ENCODE data around the gene ZFY.
"Not testable (repeated sequence)": the region's sequence is repeated elsewhere in the genome, so short reads cannot be mapped to it uniquely, and the experiment has no call there.

The ZFY gene

DNA sequence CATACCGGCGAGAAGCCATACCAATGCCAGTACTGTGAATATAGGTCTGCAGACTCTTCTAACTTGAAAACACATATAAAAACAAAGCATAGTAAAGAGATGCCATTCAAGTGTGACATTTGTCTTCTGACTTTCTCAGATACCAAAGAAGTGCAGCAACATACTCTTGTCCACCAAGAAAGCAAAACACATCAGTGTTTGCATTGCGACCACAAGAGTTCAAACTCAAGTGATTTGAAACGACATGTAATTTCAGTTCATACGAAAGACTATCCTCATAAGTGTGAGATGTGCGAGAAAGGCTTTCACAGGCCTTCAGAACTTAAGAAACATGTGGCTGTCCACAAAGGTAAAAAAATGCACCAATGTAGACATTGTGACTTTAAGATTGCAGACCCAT is 44.1 kb downstream of the ZFY start:
- DNase-seq = no peak

DNA sequence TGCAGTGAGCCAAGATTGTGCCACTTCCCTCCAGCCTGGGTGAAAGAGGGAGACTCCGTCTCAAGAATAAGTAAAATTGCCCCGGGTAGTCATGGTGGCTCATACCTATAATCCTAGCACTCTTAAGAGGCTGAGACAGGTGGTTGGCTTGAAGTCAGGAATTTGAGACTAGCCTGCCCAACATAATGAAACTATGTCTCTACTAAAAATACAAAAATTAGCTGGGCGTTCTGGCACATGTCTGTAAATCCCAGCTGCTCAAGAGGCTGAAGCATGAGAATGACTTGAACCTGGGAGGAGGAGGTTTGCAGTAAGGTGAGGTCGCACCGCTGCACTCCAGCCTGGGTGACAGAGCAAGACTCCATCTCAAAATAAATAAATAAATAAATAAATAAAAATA is 49.3 kb downstream of the ZFY start:
- DNase-seq = no peak

DNA sequence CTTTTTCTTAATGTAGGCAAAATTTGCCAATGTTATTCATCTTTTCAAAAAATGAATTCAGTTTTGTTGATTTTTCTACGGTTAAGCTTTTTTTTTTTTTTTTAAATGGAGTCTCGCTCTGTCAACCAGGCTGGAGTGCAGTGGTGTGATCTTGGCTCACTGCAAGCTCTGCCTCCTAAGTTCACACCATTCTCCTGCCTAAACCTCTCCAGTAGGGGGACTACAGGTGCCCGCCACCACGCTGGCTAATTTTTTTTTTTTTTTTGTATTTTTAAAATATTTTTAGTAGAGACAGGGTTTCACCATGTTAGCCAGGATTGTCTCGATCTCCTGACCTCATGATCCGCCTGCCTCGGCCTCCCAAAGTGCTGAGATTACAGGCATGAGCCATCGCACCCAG is 52.0 kb downstream of the ZFY start:
- not testable (repeated sequence) for DNase-seq

DNA sequence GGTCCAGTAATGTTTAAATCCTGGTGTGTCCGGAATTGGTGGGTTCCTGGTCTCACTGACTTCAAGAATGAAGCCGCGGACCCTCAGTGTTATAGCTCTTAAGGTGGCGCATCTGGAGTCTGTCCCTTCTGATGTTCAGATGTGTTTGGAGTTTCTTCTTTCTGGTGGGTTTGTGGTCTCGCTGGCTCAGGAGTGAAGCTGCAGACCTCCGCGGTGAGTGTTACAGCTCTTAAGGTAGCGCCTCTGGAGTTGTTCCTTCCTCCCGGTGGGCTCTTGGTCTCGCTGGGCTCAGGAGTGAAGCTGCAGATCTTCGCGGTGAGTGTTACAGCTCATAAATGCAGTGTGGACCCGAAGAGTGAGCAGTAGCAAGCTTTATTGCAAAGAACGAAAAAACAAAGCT is 62.2 kb downstream of the ZFY start:
- DNase-seq = not testable (repeated sequence)

DNA sequence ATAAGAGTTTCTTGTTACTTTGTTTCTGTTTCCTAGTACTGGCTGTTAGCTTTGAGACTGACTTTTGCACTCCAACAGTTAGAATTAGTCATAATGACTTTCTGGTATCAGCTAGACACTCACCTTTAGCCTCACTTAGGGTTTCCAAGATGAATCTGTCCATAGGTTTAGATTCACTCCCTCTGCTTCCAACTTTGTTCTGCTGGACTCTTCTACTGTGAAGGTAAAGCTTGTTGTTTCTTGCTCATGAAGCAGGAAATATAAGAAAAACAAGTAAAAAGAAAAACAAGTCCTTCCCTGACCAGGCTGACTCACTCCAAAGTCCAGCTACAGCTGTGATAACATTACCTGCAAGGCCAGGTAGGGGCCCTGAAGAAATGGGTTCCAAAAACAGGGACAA is 67.0 kb downstream of the ZFY start:
- no peak for DNase-seq

DNA sequence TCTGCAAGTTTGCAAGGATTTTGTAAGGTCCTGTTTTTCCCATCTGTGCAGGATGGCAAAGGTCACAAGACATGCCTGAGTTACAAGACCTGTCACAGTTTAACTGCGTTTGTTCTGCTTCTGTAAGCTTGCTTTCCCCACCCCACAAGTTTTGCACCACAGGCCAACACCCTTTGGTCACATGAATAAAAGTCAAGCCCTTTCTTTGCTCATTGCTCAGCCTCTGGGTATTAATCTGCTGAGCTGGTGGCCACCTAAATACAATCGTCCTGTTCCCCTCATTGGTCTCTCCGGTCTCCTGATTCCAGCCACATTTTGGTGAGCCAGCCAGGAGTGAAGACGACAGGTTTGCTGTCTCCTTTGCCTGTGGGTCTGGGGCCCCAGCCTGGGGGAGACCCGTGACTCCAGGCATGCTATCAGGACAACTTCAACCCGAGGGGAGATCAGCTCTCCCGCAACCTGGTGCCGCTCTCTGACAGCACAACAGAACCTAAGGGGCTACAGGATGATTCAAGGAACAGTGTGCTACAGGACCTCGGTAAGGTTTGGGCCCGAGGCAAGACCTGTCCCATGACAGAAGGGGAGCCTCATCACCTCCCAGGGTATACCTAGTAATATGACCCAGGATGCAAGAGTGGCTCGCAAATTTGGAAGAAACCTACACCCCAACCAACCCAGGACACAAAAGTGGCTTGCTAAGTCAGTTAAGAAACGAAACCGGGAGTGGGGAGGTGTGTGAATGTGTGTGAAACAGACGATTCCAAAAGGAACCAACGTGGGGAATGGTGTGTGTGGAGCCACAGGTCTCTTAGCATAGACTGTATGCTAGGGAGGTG is 67.7 kb downstream of the ZFY start:
- DNase-seq = peak; percentile 61

DNA sequence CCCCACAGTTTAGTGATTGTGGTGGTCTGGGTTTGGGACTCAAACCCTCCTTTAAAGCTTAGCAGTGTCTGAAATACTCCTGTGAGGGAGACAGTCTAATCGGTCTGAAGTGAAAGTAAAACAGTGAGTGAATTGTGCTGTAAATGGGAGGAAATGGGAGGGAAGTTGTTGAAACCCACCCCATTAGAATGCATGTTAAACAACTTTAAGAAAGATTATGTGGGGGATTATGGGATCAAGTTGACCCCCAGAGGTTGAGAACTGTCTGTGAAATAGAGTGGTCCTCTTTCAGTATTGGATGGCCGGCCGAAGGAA is 68.3 kb downstream of the ZFY start:
- peak; percentile 18 for DNase-seq

DNA sequence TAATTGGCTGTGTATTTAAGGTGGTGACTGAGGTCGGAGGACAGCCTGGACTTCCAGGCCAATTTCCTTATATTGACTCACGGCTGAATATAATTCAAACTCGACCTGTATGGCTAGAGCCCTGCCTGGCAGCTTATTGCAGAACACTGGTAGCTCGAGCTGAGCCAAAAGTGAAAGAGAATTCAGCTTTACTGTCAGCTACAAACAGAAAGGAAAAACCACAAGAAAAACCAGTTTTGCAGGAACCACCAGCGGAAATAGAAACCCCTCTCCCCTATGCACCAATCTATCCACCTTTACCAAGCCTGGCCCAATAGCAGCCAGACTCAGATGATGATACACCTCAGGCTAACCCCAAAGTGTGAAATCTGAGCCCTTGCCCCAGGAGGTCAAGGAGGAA is 68.7 kb downstream of the ZFY start:
- DNase-seq = peak; percentile 1

DNA sequence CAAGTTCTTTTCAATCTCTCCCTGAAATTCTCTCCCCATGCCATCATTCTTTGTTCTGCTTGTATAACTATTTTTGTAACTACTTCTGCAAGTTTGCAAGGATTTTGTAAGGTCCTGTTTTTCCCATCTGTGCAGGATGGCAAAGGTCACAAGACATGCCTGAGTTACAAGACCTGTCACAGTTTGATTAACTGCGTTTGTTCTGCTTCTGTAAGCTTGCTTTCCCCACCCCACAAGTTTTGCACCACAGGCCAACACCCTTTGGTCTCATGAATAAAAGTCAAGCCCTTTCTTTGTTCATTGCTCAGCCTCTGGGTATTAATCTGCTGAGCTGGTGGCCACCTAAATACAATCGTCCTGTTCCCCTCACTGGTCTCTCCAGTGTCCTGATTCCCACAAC is 70.8 kb downstream of the ZFY start:
- peak; percentile 67 for DNase-seq

DNA sequence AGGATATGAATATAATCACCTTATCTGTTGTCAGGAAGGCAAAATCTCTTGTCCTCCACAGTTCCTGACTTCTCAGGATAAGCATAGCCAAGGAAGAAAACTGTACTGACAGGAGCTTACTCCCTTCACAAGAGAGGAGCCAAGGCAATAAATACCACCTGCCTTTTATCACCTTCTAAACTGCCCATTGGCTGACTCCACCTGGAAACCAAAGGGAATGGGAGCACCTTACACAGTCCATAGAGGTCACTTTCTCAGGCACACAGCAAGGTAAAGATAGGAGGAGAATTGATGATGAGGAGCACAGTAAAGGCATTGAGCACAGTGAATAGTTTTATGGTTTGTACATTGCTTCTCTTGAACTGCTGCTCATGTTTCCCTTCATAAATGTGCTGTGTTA is 72.8 kb downstream of the ZFY start:
- no peak for DNase-seq

DNA sequence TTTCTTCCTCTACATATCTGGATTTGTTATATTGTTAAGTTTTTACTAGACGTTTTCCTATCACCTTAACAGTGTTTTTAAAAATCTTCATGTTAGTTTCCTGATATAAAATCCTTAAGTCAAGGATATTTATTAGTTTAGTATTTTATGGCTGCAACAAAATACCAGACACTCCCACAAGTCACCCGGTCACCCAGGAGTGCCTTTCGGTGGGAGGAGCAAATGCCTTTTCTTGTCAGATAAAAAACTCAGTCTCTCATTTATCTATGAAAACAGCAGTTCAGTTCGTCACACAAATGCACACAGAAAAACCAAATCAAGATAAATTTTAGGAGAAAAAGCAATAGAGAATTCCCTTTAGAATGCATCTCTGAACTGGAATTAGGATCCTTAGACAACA is 77.0 kb downstream of the ZFY start:
- DNase-seq = no peak

DNA sequence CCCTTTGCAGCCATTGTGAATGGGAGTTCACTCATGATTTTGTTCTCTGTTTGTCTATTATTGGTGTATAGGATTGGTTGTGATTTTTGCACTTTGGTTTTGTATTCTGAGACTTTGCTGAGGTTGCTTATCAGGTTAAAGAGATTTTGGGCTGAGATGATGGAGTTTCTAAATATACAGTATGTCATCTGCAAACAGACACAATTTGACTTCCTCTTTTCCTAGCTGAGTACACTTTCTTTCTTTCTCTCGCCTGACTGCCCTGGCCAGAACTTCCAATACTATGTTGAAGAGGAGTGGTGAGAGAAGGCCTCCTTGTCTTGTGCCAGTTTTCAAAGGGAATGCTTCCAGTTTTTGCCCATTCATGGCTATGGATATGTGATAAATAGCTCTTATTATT is 81.4 kb downstream of the ZFY start:
- peak; percentile 21 for DNase-seq

DNA sequence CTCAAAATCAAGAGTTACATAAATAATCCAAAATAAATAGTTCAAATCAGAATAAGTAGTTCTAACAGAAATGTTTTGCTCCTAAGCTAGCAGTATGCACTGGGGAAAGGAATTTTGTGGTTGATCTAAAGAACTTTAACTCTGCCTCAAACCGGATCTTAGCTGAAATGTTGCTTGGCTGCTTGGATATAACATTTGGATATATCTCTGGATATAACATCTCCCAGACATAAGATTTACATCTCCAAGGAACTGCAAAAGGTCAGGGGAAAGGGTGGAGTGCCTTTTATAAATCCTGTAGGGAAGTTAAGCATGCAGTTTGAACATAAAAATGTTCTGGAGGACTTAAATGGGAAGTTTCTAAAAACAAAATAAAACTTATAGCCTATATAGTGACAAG is 83.4 kb downstream of the ZFY start:
- DNase-seq = no peak

DNA sequence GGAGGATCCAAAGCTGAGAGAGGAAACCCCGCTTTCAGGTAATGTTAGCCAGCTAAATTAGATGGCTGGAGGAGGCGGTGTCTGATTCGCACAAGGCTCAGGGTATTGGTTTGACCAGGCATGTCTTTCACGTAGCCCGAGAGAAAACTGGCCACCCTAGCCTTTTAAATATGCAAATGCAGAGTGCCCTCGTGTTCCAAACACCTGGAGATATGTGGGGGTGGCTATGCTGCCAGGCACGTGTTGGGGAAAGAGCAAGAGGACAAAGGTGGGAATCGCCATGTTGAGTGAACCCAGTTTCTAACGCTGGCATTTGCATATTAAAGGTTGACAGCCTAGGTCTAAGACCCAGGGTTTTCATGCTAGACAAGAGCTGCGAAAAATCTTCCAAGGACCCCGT is 84.4 kb downstream of the ZFY start:
- DNase-seq = no peak

DNA sequence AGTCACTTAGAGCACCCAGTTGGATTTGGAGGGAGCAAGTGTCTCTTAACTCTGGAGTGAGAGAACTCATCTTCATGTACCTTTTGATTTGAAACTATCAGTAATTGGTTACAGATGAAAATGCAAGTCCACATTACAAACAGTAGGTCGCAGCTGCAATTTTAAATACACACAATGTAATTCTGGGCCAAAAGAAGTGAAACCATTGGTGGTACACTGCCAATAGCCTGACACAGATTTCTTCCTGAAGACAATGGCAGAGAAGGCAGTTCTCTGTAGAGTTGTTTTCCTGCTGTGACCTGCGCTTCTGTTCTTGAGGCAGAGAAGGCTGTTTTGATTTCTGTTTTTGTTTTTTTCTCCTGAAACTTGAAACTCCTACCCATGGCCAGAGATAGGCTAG is 86.0 kb downstream of the ZFY start:
- no peak for DNase-seq

DNA sequence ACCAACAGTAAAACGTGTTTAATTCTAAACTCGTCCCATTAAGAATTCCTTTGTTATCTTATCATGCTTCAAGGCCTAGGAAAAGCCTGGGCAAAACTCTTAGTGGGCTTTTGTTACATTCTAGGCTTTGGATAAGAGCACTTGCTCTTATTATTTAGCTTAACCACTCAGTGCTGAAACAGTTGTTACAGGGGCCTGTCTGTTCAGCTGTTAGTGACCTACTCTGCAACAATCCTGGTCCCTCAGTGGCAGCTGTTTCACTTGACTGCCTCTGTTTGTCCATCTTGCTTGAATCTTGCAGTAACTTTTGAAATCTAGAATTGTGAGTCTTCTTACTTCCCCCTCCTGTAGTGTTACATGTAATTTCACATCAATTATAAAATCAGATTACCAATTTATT is 88.4 kb downstream of the ZFY start:
- DNase-seq = peak; percentile 15

DNA sequence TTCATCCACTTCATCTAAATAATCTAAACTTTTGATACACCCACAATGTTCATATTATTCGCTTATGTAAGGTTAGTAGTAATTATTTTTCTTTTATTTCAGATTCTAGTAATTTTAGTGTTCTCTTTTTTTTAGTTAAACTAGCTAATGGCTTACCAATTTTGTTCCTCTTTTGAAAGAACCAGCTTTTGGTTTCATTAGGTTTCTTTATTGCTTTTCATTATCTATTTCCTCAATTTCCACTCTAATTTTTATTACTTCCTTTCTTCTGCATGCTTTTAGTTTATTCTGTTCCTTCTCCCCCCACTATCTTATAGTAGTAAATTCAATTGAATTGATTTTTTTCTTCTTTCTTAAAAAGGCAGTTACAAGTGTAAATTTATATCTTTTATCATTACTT is 90.2 kb downstream of the ZFY start:
- DNase-seq = peak; percentile 2

Measured in GF-D8 (cell line).